Retina (tissue), 1 donor: Measurements from ENCODE around the gene GP9.

Experiments
- DNase-seq: peaks from one replicate; pipeline ENCODE4 v3.0.0-alpha.2; 2016

The GP9 gene

GRCh38 chr3:129030611-129031010 is 30.0 kb upstream of the GP9 start:
- no peak for DNase-seq

DNA sequence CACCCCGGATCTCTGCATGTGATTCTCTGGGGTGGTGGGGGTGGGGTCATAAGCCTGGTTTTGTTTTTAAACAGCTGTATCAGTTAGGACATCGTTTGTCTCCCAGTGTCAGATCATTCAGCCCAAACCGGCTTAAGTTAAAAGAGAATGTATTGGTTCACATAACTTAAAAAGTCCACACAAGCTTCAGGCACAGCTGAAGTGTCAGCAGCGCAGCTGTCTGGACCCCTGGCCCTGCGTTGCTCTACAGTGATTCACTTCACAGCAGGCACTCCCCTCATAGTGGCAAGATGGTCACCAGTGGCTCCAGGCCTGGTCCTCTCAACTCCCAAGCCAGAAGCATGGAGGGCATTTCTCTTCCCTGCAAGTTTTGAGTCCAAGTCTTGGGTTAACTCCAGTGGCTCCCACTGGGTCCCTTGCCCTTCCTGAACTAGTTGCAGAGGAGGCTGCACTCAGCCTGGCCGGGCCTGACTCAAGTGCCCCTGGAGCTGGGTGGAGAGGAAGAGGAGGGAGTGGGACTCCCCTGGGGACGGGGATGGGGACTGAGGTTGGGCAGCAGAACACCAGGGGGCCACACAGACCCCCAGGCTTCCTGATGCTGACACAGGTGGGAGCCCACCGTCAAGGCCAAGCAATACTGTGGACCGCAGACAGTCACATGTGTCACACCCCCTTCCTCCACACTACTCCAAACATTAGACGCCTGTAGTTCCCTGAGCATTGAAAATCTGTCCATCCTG is 28.9 kb upstream of the GP9 start:
- DNase-seq: no peak

- no peak for DNase-seq
Observed at GRCh38 chr3:129032716-129033115, 27.9 kb upstream of the GP9 start.

DNA sequence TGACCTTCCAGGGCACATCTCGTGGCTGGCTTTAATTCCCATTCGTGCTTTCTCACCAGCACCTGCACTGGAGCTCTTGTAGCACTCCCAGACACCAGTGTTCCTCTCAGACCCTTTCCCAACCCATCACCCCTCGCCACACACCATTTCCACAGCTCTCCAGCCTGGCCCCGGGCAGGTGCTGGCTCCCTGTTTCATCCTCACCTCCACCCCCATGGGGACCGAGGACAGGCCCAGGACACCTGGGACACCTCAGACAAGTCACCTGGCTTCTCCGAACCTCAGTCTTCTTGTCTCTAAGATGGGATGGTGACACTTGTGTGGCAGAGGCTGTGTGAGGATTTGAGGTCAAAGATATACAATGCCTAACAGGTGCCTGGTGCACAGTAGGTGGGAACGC is 27.4 kb upstream of the GP9 start:
- DNase-seq: no peak

DNA sequence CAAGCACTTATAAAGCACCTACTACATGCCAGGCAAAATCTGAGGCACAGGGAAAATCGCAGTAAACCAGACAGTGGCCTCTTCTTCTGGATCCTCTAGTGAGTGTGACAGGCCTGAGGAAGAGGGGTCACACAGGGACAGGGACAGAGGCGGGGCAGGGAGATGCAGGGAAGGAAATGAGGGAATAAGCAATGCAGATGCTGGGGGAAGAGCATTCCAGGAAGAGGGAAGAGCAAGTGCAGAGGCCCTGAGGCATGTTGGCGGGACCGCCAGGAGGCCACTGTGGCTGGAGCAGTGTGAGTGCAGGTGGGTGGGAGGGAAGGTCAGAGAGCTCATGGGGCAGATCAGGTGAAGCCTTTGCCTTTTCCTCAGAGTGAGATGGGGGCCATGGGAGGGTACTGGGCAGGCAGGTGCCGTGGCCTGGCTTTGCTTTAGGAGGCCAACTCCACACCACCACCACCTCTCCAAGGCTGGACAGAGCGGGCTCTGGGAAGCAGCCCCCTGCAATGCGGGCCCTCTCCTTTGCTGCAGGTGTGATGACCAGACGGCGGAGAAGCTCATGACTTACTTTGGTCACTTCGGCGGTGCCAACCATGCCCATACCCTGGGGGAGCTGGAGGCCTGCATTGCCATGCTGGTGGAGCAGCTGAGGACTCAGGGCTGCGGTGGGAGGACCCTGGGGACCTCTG is 26.8 kb upstream of the GP9 start:
- DNase-seq: no peak

DNA sequence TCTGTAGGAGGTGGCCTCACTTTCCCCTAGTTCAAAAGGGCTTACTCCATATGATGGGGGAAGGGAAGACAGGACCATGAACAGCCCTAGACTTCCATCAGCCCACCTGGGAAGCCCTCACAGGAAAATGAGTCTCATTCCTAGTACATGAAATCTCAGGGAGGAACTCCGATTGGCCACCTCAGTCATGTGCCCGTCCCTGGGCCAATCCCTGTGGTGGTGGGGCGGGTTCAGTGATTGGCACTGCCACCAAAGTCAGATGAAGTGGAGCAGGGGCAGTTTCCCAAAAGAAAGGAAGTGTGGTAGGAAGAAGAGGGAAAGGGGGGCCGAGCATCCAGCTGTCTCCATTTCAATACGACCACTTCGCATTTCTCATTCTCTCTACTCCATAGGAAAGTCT is 25.9 kb upstream of the GP9 start:
- DNase-seq: no peak

DNA sequence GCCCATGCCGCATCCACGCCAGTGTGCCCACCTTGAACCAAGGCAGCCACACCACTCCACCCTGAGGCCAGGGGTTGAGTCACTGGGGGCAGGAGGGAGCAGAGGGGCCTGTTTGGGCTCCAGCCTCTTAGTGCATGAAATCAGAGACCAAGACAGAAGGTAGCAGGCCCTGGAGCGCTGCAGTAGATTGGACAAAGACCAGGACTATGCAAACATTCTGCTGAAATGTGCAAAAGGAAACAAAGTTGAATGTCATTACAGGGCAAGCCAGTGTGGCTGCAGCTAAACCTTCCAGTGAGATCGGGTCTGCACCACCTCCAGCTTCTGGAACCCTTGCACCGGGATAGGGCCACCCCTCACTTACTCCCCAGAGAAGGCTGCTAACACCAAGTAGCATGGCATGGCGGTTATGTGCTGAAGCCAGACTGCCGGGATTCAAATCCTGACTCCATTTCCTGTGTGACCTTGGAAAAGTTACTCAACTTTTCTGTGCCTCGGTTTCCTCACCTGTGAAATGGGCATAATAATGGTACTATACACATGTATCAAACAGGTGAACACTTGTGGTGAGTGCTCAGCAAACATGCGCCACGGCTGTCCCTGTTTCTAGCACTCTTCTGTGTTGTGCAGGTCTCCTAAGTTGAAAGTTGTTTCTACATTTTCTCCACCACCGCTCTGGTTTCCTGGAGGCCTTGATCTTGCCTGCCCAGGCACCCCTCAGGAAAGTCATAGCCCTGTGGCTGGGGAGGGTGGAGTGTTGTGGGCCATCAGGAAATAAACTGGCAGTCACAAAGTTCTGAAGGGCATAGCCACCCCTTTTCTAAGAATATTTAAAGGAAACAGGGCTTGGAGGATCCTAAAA is 25.0 kb upstream of the GP9 start:
- DNase-seq: no peak

- no peak for DNase-seq
Observed at GRCh38 chr3:129036222-129037092, 24.1 kb upstream of the GP9 start.

DNA sequence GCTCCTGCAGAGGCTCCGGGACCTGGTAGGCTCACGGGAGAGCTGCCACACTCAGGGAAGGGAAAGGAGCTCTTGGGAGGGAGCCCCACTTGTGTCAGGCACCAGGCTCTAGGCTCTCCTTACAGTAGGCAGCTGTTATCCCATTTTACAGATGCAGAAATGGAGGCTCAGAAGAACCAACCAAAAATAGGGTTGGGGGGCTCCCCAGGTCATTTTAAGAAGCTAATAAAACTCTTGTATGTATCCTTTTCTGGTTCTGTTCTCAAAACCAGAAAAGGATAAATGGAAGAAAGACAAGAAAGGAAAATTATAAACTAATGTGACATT is 23.5 kb upstream of the GP9 start:
- no peak for DNase-seq

- no peak for DNase-seq
Observed at GRCh38 chr3:129038121-129038855, 22.3 kb upstream of the GP9 start.

DNA sequence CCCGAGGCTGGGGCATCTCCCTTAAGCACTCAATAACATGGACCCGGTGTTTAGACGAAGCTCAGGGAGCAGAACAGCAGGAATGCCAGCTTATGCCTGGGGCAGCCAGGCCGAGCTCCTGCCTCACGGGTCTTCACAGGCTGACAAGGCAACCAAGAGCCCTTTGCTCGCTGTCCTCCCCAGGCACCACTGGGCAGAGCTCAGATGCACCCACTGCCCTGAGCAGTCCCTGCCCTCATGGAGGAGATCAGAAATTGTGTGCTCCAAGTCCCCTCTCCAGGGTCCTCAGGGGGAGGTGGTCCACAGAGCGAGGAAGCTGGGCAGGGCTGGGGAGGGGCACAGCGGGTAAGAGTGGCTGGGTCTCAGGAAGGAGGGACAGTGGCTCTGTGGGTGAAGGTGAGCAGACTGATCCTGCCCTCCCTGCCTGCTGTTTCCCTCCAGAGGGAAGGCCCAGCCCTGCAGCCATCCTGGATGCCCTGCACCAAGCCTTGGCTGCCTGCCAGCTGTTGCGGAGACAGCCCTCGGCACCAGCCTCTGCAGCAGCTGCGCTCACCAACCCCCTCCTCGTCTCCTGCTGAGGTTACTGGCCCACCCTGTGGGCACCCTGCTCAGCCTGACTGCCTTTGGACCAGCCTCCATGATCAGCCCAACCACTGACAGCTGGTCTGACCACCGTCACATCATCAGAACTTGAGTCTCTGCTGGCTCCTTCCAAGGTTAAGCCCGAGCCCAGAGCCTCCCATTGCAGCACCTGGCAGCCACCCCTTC is 21.1 kb upstream of the GP9 start:
- DNase-seq: no peak

- DNase-seq: no peak
Observed at GRCh38 chr3:129040039-129040336, 20.6 kb upstream of the GP9 start.

- DNase-seq: no peak
Observed at GRCh38 chr3:129040579-129041300, 19.8 kb upstream of the GP9 start.

DNA sequence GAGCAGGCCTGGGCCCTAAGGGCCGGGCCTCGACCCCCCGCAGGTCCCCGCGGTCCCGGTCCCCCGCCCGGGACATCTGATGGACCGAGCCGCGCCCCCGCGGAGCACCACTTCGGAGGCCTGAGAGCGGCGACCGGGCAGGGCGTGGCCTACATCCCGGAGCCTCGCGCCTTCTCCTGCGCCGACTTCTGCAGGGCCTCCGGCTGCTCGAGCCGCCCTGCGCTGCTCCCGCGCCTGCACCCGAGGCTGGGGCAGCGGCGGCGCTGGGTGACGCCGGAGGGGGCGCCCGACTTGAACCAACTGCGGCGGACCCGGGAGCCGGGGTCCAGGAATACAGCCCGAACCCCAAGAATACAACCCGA is 14.9 kb upstream of the GP9 start:
- DNase-seq: no peak

DNA sequence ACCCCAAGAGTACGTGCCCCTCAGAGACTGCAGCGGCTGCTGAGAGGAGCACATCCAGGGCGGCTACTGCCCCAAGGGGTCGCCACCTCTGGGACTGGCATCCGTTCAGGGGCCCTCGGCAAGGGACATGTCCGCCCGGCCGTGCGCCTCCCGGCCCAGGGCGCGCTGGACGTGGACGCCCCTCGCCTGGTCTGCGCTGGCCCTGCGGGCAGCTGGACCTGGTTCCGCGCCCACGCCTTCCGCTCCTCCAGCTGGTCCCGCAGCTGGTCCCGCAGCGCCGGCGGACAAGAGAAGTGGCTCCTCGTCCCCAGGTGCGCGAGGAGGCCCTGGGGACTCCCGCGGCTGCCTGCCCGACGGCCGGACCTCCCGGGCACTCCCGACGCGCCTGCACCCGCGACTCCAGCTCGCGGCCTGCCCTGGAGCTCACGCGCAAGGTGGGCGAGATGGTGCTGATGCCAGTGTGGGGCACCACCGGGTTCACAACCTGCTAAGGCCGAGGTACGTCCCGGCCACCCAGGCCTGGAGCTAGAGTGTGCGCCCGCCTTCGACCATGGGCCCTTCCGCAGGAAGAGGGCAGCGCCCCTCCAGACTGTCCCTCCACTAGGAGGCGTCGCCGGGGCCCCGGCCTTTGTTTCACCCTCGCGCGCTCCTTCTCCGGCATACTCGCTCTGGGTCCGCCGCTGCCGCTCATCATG is 14.4 kb upstream of the GP9 start:
- DNase-seq: peak; percentile 61

GRCh38 chr3:129046732-129047552 is 13.6 kb upstream of the GP9 start:
- no peak for DNase-seq

DNA sequence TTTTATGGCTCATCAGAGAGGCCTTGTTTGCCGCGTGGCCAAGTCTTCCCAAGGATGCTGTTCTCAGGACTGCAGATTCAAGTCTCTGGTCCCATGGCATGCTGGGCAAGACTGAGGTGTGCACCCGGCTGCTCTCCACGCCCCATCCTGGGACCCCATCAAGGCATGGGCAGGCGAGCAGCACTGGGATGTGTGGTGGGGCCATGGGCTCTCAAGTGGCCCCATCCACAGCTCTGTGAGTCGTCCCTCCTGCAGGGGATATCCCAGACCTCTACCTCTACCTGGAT is 13.1 kb upstream of the GP9 start:
- no peak for DNase-seq

DNA sequence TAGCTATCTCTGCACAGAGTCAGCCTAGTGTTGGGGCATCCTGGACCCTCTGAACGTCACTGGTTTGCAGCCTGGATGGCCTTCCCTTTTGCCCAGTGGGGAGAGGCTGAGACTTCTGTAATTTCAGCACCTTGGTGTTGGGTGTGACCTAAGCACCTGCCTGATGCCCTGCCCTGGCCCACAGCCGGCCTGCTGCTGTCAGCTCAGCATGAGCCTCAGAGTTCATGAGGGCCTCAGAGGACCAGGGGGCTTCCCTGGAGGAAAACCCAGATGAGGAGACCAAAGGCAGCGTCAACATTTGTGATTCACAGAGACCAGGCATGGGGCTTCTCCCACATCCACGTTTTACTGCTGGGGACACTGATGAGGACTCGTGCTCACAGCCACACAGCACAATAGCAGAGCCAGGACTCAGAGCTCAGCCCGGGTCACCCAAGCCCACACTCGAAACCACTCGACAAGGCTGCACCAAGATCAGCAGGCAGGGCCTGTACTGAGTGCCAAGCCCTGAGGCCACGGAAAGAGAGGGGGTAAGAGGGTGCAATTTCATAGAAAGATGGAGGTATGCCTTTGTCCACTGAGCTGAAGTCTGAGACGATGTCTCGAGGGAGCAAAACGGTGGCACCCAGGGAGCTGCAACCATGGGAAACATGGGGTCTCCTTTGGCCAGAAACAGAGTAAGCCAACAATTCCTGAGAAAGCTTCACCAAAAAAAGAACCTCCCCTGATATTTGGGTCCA is 9.9 kb upstream of the GP9 start:
- DNase-seq: no peak

DNA sequence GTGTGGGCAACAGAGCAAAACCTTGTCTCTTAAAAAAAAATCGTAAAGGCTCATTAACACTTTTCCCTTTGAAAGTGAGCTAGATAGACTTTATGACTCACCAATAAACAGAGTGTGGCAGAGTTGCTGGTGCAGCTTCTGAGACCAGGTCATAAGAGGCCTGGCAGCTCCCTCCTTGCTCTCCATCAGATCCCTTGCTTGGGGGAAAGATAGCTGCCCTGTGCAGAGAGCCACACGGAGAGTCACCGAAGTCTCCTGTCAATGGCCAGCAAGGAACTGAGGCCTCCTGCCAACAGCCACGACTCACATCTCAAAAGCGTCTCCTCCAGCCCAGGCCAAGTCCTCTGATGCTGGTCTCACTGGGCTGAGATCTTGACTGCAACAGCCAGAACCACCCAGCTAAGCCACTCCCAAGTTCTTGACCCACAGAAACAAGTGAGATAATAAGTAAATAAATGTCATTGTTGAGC is 8.7 kb upstream of the GP9 start:
- DNase-seq: no peak
